NCI-H1930 (cell line): ENCODE measurements around the gene JAZF1.

ENCODE experiments used
- DNase-seq, 2 experiments: peaks; one replicate each; lab custom pipeline; 2025; lab: John Stamatoyannopoulos, UW

The JAZF1 gene

DNA sequence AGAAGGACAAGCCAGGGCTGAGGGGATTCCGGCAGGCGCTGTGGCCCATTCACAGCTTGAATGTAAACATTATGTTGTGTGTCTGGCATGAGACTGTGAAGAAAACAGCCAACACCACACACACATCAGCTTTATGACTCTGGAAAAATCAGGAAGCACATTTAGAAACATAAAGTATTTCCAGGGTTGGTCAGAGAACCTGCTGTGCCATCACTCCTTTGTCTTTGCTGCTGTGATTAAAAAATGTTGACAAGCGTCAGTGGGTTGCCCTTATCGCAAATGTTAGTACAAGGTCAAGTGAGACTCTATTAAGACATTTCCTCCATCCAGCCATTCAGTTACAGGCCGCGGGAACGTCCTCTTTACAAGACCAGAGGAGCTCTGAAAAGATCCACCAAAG lies 345.2 kb downstream of the JAZF1 start:
- DNase-seq, result no peak

DNA sequence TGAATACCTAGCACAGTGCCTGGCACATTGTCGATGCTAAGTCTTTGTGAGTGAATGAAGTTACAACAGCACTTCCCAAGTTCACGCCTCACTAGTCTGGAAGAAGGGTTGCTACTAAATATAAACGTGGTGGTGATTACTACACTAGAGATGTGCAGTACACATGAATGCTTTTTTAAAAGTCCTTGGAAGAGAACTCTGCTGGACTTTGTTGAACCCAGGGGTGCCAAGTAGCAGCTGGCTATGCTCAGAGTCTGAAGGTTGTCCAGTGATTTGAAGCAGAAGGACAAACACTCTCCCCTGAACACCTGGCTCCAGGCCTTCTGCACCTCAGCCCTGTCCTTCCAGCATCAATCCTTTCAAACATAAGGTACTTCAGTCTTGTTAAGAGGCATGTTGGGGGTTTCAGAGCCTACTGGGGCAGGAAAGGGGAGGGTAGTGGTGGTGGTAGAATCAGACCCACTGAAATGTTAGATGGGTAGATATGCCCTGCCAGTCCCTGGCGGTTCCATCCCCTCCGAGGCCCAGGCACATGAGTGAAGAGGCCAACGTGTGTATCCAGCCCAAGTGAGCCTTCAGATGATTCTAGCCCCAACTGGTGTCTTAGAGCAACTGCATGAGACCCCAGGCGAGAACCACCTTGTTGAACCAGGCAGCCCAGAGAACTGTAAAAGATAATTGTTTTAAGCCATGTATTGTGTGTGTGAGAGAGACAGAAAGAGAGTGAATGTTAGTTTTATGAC lies 346.2 kb downstream of the JAZF1 start:
- no peak for DNase-seq

- DNase-seq, result no peak
These were observed 354.2 kb downstream of the JAZF1 start for GRCh38 chr7:27826357-27826756.

- DNase-seq, result no peak
These were observed 354.7 kb downstream of the JAZF1 start for GRCh38 chr7:27825891-27826290.

DNA sequence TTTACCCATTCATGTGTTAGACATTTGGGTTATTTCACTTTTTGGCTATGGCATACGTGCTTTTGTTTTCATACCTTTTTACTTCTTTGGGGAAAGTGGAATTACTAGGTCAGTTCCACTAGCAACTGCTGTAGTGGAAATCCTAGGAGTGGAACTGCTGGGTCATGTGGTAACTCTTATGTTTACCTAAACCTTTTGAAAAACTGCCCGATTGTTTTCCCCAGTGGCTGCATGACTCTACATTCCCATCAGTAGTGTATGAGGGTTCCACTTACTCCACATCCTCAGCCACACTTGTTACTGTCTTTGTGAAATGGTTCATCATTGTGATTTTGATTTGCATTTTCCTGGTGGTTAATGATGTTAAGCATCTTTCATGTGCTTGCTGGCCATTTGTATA lies 358.4 kb downstream of the JAZF1 start:
- DNase-seq, result no peak

- DNase-seq, result no peak
These were observed 367.9 kb downstream of the JAZF1 start for GRCh38 chr7:27812706-27813105.

DNA sequence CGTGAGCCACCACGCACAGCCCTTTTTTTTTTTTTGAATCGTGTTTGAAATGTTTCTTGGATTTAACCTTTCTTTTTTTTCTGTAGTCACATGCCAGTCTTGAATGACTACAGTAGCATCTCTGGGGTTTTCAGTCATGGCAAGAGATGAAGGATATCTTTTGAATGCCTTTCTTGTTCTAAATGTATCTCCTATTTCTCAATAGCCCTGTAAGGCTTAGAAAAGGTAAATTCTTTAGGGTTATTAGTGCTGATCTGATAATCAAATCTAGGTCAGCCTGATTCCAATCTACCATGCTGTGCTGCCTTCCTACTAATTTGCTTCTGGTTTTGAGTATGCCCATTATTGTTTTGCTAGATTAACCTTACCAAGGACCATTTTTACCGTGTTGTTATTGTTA lies 370.4 kb downstream of the JAZF1 start:
- DNase-seq, result no peak

GRCh38 chr7:27808626-27809025 lies 372.0 kb downstream of the JAZF1 start:
- DNase-seq, result no peak

DNA sequence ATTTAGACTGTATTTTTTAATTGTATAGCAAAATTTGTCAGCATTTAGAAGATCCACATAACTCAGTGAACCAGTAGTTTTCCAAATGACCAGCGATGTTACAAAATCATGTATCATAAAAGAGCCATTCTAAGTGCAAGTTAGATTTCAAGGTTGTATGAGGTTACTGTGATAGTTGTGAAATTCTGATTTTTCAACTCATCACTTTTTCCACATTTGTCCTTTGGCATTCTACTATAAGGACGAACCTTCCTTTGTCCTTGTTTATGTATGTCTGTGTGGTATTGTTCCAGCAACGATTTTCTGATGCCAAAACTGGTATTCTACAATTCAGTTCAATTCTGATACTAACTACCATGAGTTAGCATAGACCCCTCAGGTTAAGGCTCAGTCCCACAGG lies 376.5 kb downstream of the JAZF1 start:
- DNase-seq, result no peak

- DNase-seq, result peak; percentile 55 to 92
These were observed 377.6 kb downstream of the JAZF1 start for GRCh38 chr7:27802999-27803398.

DNA sequence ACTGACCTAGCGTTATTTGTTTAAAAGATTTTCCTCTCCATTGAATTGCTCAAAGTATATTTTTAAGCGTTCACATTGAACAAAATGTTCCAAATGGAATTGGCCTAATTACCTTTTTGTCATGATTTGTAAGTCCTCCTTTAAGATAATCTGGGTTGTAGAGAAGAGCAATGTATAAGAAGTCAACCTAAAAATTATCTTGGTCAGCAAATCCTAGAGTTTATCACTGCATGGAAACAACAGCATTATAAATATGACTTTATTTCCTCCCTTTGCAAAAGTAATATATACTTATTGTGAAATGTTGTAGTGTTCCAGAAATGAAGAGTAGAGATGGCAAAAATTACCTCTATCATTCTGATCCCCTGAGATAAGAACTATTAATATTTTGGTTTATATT lies 381.4 kb downstream of the JAZF1 start:
- no peak for DNase-seq

- DNase-seq, result no peak
These were observed 384.6 kb downstream of the JAZF1 start for GRCh38 chr7:27795977-27796376.

- no peak for DNase-seq
These were observed 386.8 kb downstream of the JAZF1 start for GRCh38 chr7:27793780-27794179.

DNA sequence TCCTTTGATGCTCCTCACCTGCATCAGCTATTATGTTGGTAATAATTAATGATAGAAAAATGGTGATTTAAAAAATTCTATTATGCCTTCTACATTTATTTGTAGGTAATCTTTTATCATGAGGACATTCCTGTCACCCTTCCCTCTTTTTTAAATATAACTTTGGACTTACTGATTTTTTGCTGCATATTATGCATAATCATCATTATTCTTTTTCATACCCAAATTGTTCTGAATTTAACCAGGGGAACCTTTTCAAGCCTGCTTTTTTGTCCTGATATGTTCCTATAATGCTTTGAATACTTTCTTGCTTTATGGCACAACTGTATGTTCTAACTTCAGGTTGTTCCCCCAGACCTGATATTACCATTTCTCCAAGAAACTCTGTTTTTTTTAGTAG lies 392.2 kb downstream of the JAZF1 start:
- no peak for DNase-seq

- no peak for DNase-seq
These were observed 396.1 kb downstream of the JAZF1 start for GRCh38 chr7:27784399-27785053.

GRCh38 chr7:27782849-27783248 lies 397.7 kb downstream of the JAZF1 start:
- no peak for DNase-seq

DNA sequence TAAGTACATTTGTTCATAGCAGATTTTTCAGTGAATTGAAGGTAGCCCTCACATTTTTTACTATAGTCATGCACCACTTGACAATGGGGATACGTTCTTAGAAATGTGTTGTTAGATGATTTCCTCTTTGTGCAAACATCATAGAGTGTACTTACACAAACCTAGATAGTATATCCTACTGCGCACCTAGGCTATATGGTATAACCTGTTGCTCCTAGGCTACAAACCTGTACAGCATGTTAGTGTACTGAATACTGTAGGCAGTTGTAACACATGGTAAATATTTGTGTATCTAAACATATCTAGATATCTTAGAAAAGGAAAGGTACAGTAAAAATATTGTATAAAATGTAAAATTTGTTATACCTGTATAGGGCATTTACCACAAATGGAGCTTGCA lies 399.4 kb downstream of the JAZF1 start:
- no peak for DNase-seq
